Measurements from ENCODE around the gene ST6GALNAC1. TPM values are rescaled to one million over a fixed set of nuclear protein-coding genes. Genes with fewer than 3 reads are reported as not detected.

Gene ST6GALNAC1
- total and polyA plus RNA-seq, 2 of the 4 experiments (the other 2 are of a cell fraction), result not detected

GRCh38 chr17:76670718-76671122, 27.2 kb upstream of the ST6GALNAC1 start:
- Histone ChIP-seq H3K27ac (ENCODE audit: insufficient read depth, low read length) (peak overlapping the region; percentile 81; the same call in 1 of the 2 replicates), H2BK15ac (ENCODE audit: low read depth, low read length) (peak overlapping the region; percentile 71; the same call in 1 of the 3 replicates), H2AK5ac (ENCODE audit: low read depth, low read length) (0 out of 2 replicates have a peak overlapping the region, but pooled peaks have one; percentile 95), H2AK9ac (replicated peaks; ENCODE audit: low read depth, low read length, poor library complexity) (peak overlapping the region; percentile 66), H3K36me3 (ENCODE audit: control insufficient read depth, insufficient read depth, low read length) (peaks cover 8% of the 10 kb centered on the region), H3K14ac (replicated peaks; ENCODE audit: low read depth, low read length) (no peak overlapping the region), H3K4me1 (ENCODE audit: control insufficient read depth, insufficient read depth, low read length) (peaks cover 19% of the 10 kb centered on the region), H3K18ac (ENCODE audit: low read depth, low read length) (no peak overlapping the region), H4K8ac (ENCODE audit: low read depth in 2 of 2, low read length in 2 of 2) (peak overlapping the region; percentile 97 to 98; a peak in 3 of 4 replicates), H3K23ac (ENCODE audit: low read depth, low read length) (no peak overlapping the region; the same call in 1 of the 2 replicates), H2BK20ac (ENCODE audit: low read depth, low read length) (no peak overlapping the region), H3K4me2 (ENCODE audit: low read depth, low read length) (no peak overlapping the region), H3K4me3 (ENCODE audit: insufficient read depth, low read depth, low read length) (no peak overlapping the region), H4K5ac (ENCODE audit: low read depth, low read length) (peak overlapping the region; percentile 94), H3K9ac (ENCODE audit: low read depth, low read length) (0 out of 2 replicates have a peak overlapping the region, but pooled peaks have one; percentile 66), H4K20me1 (ENCODE audit: insufficient read depth, low read length) (no peaks in the 10 kb centered on the region), H2AFZ (replicated peaks; ENCODE audit: low read length, poor library complexity) (peak overlapping the region; percentile 99), H3K9me1 (ENCODE audit: insufficient read depth, low read length) (peaks cover 18% of the 10 kb centered on the region), H3K4ac (ENCODE audit: low read depth, low read length) (peak overlapping the region; percentile 95), H3K56ac (ENCODE audit: extremely low read depth, insufficient read depth, low read length) (no peak overlapping the region), H3K27me3 (ENCODE audit: control insufficient read depth, insufficient read depth, low read length) (no peaks in the 10 kb centered on the region), H2BK5ac (ENCODE audit: low read depth, low read length, poor library complexity, severe bottlenecking) (peak overlapping the region; percentile 84), H3K79me1 (ENCODE audit: low read depth in 1 of 2, low read length in 2 of 2) (peaks cover 0 to 31% of the 10 kb centered on the region in 2 experiments; a peak in 2 of 4 replicates), H3K9me3 (ENCODE audit: control insufficient read depth, insufficient read depth, low read length) (no peaks in the 10 kb centered on the region), H2BK120ac (ENCODE audit: low read depth, low read length) (no peak overlapping the region), H4K91ac (ENCODE audit: insufficient read depth, low read depth, low read length) (peak overlapping the region; percentile 89; the same call in 1 of the 2 replicates)
- WGBS, 2 experiments (ENCODE audit: extremely low coverage in 2 of 2, insufficient read length in 1 of 2), result 80% methylated on average over 1 of the region's 9 CpGs; no CpG with 5 or more reads in 1 of the 2 experiments
- dilution Hi-C loops (cut with HindIII; ENCODE audit: low sequenced_read_pairs, unreplicated experiment) (no loop called here), in situ Hi-C loops (cut with MboI; ENCODE audit: low sequenced_read_pairs) (no loop called here), intact Hi-C loops (cut with micrococcal nuclease) (loop anchor here (5.0 kb wide), 1 partner anchor 113 kb away; no protein-coding TSS in a partner anchor)
- no peak for DNase-seq
- no TSS peak for BruUV-seq (replicated peaks)
- CTCF ChIA-PET, result no interaction called here
- POLR2A ChIA-PET (ENCODE audit: unreplicated experiment), result interaction anchor here (0.6 kb wide), 1 partner anchor 9 kb away, joined by 7 read pairs; no protein-coding TSS in a partner anchor
- no peak for ATAC-seq (ENCODE audit: low read depth)
- TF ChIP-seq ELK1 (IDR thresholded peaks at IDR 0.05; ENCODE audit: borderline replicate concordance, low read depth, low read length) (no peak), POLR2A (IDR thresholded peaks at IDR 0.05; ENCODE audit: low read depth, low read length) (no peak), MAFK (IDR thresholded peaks at IDR 0.05; ENCODE audit: low read depth, low read length) (no peak), BHLHE40 (IDR thresholded peaks at IDR 0.05; ENCODE audit: low read depth, low read length) (no peak)
